A549 (cell line): Measurements from ENCODE around the gene WNT11. TPM values are rescaled to one million over a fixed set of nuclear protein-coding genes. Genes with fewer than 3 reads are reported as not detected.

ENCODE experiments used
- ATAC-seq, 2 experiments: fragments of 200-7000 bp in 1 of 2; fragments of >200 bp in 1 of 2; cut with Nextera tagmentation in 1 of 2; cut with Tn5 transposase in 1 of 2; 3 replicates each; pipeline versions ENCODE4 v1.8.0 to v1.9.1; 2018 to 2020; ENCODE audit warnings: mild to moderate bottlenecking in 1 of 2, moderate library complexity in 1 of 2
- CTCF ChIA-PET: fragments of 300-600 bp; sonication (Branson Sonifier 250); formaldehyde crosslinking; extraction: SDS; loops from one replicate; lab custom pipeline; 2021; ENCODE audit warnings: antibody characterized with exemption, inconsistent platforms; lab: Yijun Ruan, JAX
- POLR2A ChIA-PET: fragments of 350-600 bp; formaldehyde crosslinking; extraction: SDS; loops from one replicate; lab custom pipeline; 2021; ENCODE audit warnings: antibody characterized with exemption, inconsistent platforms; lab: Yijun Ruan, JAX
- DNase-seq, 2 experiments: peaks; one replicate each; pipeline versions ENCODE4 v3.0.0 to v3.0.0-alpha.2; 2011 to 2016; ENCODE audit warnings: low read depth in 1 of 2, low spot score in 1 of 2
- FAIRE-seq: peaks from 2 replicates; lab custom pipeline; 2011; peaks lifted over from hg19 to GRCh38; lab: Jason Lieb, UNC
- H3K27ac ChIP-seq, 2 experiments: fragments of >200 bp; sonication (Bioruptor Twin); formaldehyde crosslinking; 3 replicates each; pipeline ENCODE4 v1.5.1; 2016 to 2017
- H3K4me1 ChIP-seq: fragments of >200 bp; sonication (Bioruptor Twin); formaldehyde crosslinking; 3 replicates; pipeline ENCODE4 v1.6.1; 2016
- H3K4me2 ChIP-seq: fragments of >200 bp; sonication (Bioruptor Twin); formaldehyde crosslinking; 3 replicates; pipeline ENCODE4 v1.6.1; 2016
- H3K4me3 ChIP-seq: fragments of >200 bp; sonication (Bioruptor Twin); formaldehyde crosslinking; 3 replicates; pipeline ENCODE4 v1.5.1; 2016
- H3K9me3 ChIP-seq: fragments of >200 bp; sonication (Bioruptor Twin); formaldehyde crosslinking; 3 replicates; pipeline ENCODE4 v1.6.1; 2016
- CBX2 ChIP-seq: fragments of 200-600 bp; sonication (generic); IDR thresholded peaks from 2 replicates; pipeline ENCODE4 v1.6.1; 2016; ENCODE audit warnings: low read depth, mild to moderate bottlenecking, borderline replicate concordance
- CHD2 ChIP-seq: fragments of 150-350 bp; IDR thresholded peaks from 2 replicates; pipeline ENCODE4 v1.6.1; 2014; ENCODE audit warnings: low read length; ENCODE audit not compliant: partially characterized antibody
- EHMT2 ChIP-seq: fragments of 200-600 bp; sonication (generic); IDR thresholded peaks from 2 replicates; pipeline ENCODE4 v1.6.1; 2016; ENCODE audit warnings: antibody characterized with exemption, low read depth, mild to moderate bottlenecking, moderate library complexity
- FOSL2 ChIP-seq, 2 experiments: fragments of 450-650 bp in 1 of 2; fragments of >200 bp in 1 of 2; sonication (Bioruptor Twin) in 1 of 2; formaldehyde crosslinking; IDR thresholded peaks; 2 replicates each; pipeline versions ENCODE4 v1.5.0 to v1.6.1; 2016 to 2020; ENCODE audit warnings: mild to moderate bottlenecking in 1 of 2, moderate library complexity in 1 of 2
- GATA3 ChIP-seq: IDR thresholded peaks from 2 replicates; pipeline ENCODE4 v1.6.1; 2012; ENCODE audit warnings: borderline replicate concordance
- HEYL ChIP-seq: fragments of 250-450 bp; sonication (Bioruptor Pico); IDR thresholded peaks from 2 replicates; pipeline ENCODE4 v1.8.0; 2021; ENCODE audit warnings: mild to moderate bottlenecking, moderate library complexity
- HOXA7 ChIP-seq: fragments of 250-450 bp; sonication (Bioruptor Pico); IDR thresholded peaks from 2 replicates; pipeline ENCODE4 v1.5.0; 2020; ENCODE audit warnings: mild to moderate bottlenecking, moderate library complexity
- HOXB13 ChIP-seq: fragments of 250-450 bp; sonication (Bioruptor Pico); IDR thresholded peaks from 2 replicates; pipeline ENCODE4 v1.5.0; 2020; ENCODE audit warnings: low read depth, mild to moderate bottlenecking, moderate library complexity
- KDM1A ChIP-seq: fragments of 200-600 bp; sonication (generic); IDR thresholded peaks from 2 replicates; pipeline ENCODE4 v1.6.1; 2016; ENCODE audit warnings: low read depth, mild to moderate bottlenecking
- MAFK ChIP-seq: fragments of 450-650 bp; IDR thresholded peaks from 2 replicates; pipeline ENCODE4 v1.6.1; 2014; ENCODE audit not compliant: partially characterized antibody
- NFE2L2 ChIP-seq: fragments of 150-350 bp; conservative IDR thresholded peaks from 2 replicates; pipeline ENCODE4 v1.6.1; 2014; ENCODE audit warnings: low read length
- PHF8 ChIP-seq: fragments of 200-600 bp; sonication (generic); IDR thresholded peaks from 2 replicates; pipeline ENCODE4 v1.6.1; 2016; ENCODE audit warnings: low read depth, mild to moderate bottlenecking, antibody characterized with exemption, moderate library complexity, borderline replicate concordance
- RAD21 ChIP-seq, 2 experiments: fragments of >200 bp in 1 of 2; sonication (Bioruptor Twin) in 1 of 2; formaldehyde crosslinking in 1 of 2; IDR thresholded peaks in 1 of 2; conservative IDR thresholded peaks in 1 of 2; 2 replicates in 1 of 2; 3 replicates in 1 of 2; pipeline ENCODE4 v1.6.1; 2012 to 2018; ENCODE audit warnings: inconsistent platforms in 1 of 2
- RARB ChIP-seq: fragments of 250-450 bp; sonication (Bioruptor Pico); IDR thresholded peaks from 2 replicates; pipeline ENCODE4 v1.8.0; 2021; ENCODE audit warnings: mild to moderate bottlenecking, moderate library complexity
- RCOR1 ChIP-seq: fragments of 150-350 bp; IDR thresholded peaks from 2 replicates; pipeline ENCODE4 v1.6.1; 2014; ENCODE audit warnings: antibody characterized with exemption, low read length, low read depth
- RFX5 ChIP-seq: fragments of 450-650 bp; IDR thresholded peaks from 2 replicates; pipeline ENCODE4 v1.7.1; 2014; ENCODE audit warnings: antibody characterized with exemption, mild to moderate bottlenecking, moderate library complexity
- RNF2 ChIP-seq: fragments of 200-600 bp; sonication (generic); IDR thresholded peaks from 2 replicates; pipeline ENCODE4 v1.6.1; 2016; ENCODE audit warnings: low read depth, mild to moderate bottlenecking, antibody characterized with exemption, moderate library complexity, borderline replicate concordance
- SREBF2 ChIP-seq: fragments of 450-650 bp; IDR thresholded peaks from 2 replicates; pipeline ENCODE4 v1.6.1; 2014; ENCODE audit warnings: mild to moderate bottlenecking, moderate library complexity
- ZC3H11A ChIP-seq: fragments of 450-650 bp; IDR thresholded peaks from 2 replicates; pipeline ENCODE4 v1.6.1; 2014; ENCODE audit warnings: antibody characterized with exemption, mild to moderate bottlenecking
- ZFP36 ChIP-seq: fragments of 450-650 bp; IDR thresholded peaks from 2 replicates; pipeline ENCODE4 v1.6.1; 2014; ENCODE audit warnings: borderline replicate concordance; ENCODE audit not compliant: partially characterized antibody
- ZNF302 ChIP-seq: fragments of 250-450 bp; sonication (Bioruptor Pico); IDR thresholded peaks from 2 replicates; pipeline ENCODE4 v1.9.0; 2021; ENCODE audit warnings: inconsistent platforms, mild to moderate bottlenecking, moderate library complexity
- ZSCAN20 ChIP-seq: fragments of 250-450 bp; sonication (Bioruptor Pico); IDR thresholded peaks from 2 replicates; pipeline ENCODE4 v1.8.0; 2022; ENCODE audit warnings: mild to moderate bottlenecking, moderate library complexity
- WGBS: methylation state at CpG from one replicate; pipeline ENCODE4 v1.1.6; 2017; ENCODE audit errors: missing lambda C conversion rate; 5-methylcytosine and 5-hydroxymethylcytosine counted together
- polyA plus RNA-seq, 4 experiments: library from polyadenylated mRNA; depleted of rRNA in 3 of 4; stranded (reverse); fragments of >200 nt; fragmentation: RNase III in 1 of 4; extraction: RNeasy Plus Mini Kit Qiagen cat#74134 plus additional on column Dnase treatment in 1 of 4; gene quantifications; 2 replicates in 3 of 4; 3 replicates in 1 of 4; pipeline ENCODE4 v1.2.3, GENCODE V29; 2011 to 2017
- TF ChIP-seq, protein P1 (sequence below): fragments of 450-650 bp; IDR thresholded peaks from 2 replicates; pipeline ENCODE4 v1.6.1; 2014; ENCODE audit warnings: antibody characterized with exemption
- TF ChIP-seq, protein P2 (sequence below): IDR thresholded peaks from 2 replicates; pipeline ENCODE4 v1.6.1; 2012
- TF ChIP-seq, protein P3 (sequence below): fragments of 250-450 bp; sonication (Bioruptor Pico); IDR thresholded peaks from 2 replicates; pipeline ENCODE4 v1.5.0; 2021; ENCODE audit warnings: mild to moderate bottlenecking, moderate library complexity, borderline replicate concordance
- TF ChIP-seq, protein P4 (sequence below): fragments of >200 bp; sonication (Bioruptor Twin); formaldehyde crosslinking; IDR thresholded peaks from 2 replicates; pipeline ENCODE4 v1.6.1; 2016

WNT11 gene
- polyA plus RNA-seq, 2 of the 4 experiments (the other 2 are of a cell fraction) = 0.36 to 0.57 TPM

DNA sequence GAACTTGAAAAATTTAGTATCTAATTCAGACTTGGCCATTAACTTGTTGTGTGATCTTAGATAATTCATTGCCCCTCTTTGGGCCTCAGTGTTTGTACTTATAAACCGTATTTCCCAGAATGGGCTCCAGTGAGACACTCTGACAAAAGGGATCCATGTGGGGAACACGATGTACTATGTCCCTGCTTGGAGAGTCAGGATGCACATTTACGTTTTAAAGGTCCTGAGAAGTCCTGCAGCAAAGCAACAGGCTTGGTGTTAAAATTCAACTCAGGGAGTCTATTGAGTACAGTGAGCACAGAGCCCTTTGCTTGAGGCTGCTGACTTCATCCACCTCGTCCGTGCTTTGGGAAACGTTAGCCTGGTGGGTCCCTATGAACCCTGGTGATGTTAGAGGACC, 9.0 kb downstream of the WNT11 start:
- 34% methylated on average over 6 of the region's 6 CpGs for WGBS
- ChIA-PET POLR2A (no interaction called here), CTCF (interaction anchor here (0.6 to 12.0 kb wide), 4 partner anchors 12 to 45 kb away, joined by 3 to 114 read pairs (median 4); no protein-coding TSS in a partner anchor)
- no peak overlapping the region for H3K4me3 ChIP-seq
- no peak for DNase-seq
- no peaks in the 10 kb centered on the region for H3K9me3 ChIP-seq
- TF ChIP-seq SREBF2 (no peak), KDM1A (no peak), MAFK (no peak), FOSL2 (IDR thresholded peaks at IDR 0.05) (no peak), FOSL2 (CRISPR knock-in tag; IDR thresholded peaks at IDR 0.05) (no peak), RARB (CRISPR knock-in tag) (no peak), ZSCAN20 (CRISPR knock-in tag) (no peak), ZFP36 (no peak), PHF8 (no peak), NFE2L2 (no peak), RNF2 (no peak), ZNF302 (CRISPR knock-in tag) (no peak), RFX5 (no peak), CHD2 (no peak), HOXB13 (CRISPR knock-in tag) (no peak), CBX2 (no peak), ZC3H11A (no peak), GATA3 (no peak)
- TF ChIP-seq, protein P1, sequence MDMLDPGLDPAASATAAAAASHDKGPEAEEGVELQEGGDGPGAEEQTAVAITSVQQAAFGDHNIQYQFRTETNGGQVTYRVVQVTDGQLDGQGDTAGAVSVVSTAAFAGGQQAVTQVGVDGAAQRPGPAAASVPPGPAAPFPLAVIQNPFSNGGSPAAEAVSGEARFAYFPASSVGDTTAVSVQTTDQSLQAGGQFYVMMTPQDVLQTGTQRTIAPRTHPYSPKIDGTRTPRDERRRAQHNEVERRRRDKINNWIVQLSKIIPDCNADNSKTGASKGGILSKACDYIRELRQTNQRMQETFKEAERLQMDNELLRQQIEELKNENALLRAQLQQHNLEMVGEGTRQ = no peak
- TF ChIP-seq, protein P2, sequence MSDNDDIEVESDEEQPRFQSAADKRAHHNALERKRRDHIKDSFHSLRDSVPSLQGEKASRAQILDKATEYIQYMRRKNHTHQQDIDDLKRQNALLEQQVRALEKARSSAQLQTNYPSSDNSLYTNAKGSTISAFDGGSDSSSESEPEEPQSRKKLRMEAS = no peak
- TF ChIP-seq, protein P3, sequence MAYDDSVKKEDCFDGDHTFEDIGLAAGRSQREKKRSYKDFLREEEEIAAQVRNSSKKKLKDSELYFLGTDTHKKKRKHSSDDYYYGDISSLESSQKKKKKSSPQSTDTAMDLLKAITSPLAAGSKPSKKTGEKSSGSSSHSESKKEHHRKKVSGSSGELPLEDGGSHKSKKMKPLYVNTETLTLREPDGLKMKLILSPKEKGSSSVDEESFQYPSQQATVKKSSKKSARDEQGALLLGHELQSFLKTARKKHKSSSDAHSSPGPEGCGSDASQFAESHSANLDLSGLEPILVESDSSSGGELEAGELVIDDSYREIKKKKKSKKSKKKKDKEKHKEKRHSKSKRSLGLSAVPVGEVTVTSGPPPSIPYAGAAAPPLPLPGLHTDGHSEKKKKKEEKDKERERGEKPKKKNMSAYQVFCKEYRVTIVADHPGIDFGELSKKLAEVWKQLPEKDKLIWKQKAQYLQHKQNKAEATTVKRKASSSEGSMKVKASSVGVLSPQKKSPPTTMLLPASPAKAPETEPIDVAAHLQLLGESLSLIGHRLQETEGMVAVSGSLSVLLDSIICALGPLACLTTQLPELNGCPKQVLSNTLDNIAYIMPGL (CRISPR knock-in tag) = no peak
- no peak for FAIRE-seq
- no peak for ATAC-seq
- no peaks in the 10 kb centered on the region for H3K4me1 ChIP-seq
- H3K27ac ChIP-seq = no peak overlapping the region
- no peak overlapping the region for H3K4me2 ChIP-seq

DNA sequence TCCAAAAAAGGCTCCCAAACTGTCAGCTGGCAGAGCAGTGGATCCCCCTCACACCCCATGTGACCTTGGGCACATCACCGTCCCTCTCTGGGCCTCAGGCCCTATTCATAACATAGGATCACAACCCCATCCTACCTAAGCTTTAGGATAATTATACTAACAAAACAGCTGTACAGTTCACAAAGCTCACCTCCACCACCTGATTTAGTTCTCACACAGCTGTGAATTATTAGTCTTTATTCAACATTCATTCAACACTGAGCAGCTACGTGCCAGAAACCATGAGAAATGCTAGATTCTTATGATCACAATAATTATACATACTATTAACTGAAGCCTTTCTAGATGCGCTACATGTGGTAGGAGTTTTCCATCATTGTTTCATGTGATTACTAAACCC, 9.5 kb downstream of the WNT11 start:
- Histone ChIP-seq H3K9me3 (no peaks in the 10 kb centered on the region), H3K27ac (no peak overlapping the region), H3K4me2 (no peak overlapping the region), H3K4me1 (no peaks in the 10 kb centered on the region), H3K4me3 (no peak overlapping the region)
- TF ChIP-seq CHD2 (no peak), RCOR1 (no peak), GATA3 (no peak), HEYL (CRISPR knock-in tag) (no peak), EHMT2 (no peak), ZC3H11A (no peak), HOXA7 (CRISPR knock-in tag) (no peak), RAD21 (conservative IDR thresholded peaks at IDR 0.05 in 1 of 2, IDR thresholded peaks at IDR 0.05 in 1 of 2) (no peak)
- TF ChIP-seq, protein P4, sequence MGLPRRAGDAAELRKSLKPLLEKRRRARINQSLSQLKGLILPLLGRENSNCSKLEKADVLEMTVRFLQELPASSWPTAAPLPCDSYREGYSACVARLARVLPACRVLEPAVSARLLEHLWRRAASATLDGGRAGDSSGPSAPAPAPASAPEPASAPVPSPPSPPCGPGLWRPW = no peak
- ChIA-PET CTCF (interaction anchor here (1.4 to 12.0 kb wide), 2 partner anchors 12 to 13 kb away, joined by 3 to 114 read pairs; no protein-coding TSS in a partner anchor), POLR2A (no interaction called here)
- FAIRE-seq (no peak), DNase-seq (no peak), ATAC-seq (no peak)
- WGBS = 74% methylated on average over 3 of the region's 3 CpGs
